GM21737 (cell line): ENCODE results near the gene TNNI3K.
A peak's percentile ranks its signal among the peaks of the same experiment; 100 is the strongest.

Source experiments
- ATAC-seq: cut with Tn5 transposase; IDR thresholded peaks from one replicate; pipeline ENCODE4 v1.9.1; 2021; ENCODE audit warnings: mild to moderate bottlenecking, moderate library complexity; ENCODE audit not compliant: unreplicated experiment

Gene TNNI3K

DNA sequence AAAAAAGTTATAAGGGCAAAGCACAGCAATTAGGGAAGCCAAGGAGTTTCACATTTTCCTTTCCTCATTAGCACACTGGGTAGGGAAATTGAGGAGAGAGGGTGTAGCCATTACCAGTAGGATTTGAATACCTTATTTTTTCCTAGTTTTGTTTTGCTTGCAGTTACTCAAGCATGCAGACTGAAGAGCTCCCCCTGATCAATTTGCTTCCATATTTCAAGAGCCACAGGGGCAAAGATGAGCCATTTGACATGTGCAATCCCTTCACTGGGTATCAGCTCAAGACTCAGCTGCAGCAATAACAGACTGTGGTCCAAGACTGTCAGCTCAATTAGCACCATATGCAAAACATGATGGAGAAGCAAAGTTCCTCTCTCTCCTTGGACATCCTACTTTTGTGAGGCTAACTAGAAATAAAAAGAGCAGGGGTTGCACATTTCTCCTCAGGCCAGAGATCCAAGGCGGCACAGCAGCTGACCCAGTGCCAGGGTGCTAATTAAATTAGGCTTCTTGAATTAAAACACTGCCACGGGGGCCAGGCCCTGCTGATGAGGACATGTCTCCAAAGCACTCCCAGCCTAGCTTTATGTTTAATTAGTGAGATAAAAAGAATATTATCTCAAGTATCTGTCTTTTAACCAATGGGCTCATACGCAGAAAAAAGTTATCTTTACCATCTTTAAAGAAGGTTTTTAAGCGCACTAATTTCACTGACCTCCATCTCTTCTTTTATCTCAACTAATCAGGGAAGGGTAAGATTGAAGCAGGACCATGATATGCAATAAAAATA is 314.0 kb downstream of the TNNI3K start:
- no peak for ATAC-seq

GRCh38 chr1:74549932-74550331 is 314.7 kb downstream of the TNNI3K start:
- no peak for ATAC-seq

DNA sequence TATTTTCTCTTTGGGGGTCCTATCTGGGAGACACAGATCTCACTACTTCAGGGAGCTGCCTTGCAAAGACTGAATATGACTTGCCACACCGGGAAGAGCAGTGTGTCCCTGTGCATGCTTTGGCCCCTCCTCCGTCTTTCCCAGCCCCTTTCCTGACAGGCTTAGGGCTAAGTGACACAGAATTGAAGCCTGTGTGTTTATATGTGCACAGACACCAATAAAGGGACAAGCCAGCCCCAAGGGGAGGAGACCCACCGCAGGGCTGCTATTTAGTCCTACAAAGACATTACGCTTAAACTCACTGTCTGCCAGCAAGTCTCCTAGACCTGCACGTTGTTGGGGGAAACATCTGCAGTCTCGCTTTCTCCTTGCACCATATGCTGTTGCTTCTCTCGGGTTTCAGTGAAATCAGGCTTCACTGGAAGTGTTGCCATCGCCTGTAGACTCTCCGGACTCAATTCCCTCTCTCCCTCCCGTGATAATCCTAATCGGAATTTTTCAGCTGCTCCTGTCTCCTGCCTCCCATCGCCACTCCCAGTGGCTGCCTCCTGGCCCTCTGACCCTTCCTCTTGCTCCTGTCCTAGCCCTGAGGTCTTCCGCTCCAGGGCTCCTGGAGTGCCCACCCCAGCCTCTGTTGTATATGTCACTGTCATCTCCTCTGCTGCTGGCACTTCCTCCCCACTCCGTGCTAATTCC is 335.8 kb downstream of the TNNI3K start:
- no peak for ATAC-seq

DNA sequence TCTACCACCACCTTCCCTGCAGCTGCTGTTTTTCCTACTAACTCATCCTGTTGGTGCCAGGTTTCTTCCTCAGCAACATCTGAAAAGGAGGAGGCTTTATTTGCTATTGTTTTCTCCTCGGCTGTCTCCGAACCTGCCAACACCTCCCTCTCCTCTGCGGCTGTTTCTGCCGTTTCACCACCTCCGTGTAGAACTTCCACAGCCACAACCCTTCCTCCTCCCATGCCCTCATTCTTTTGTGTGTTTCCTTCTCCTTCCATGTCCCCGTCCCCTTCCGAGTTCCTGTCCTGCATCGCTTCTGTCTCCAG is 336.3 kb downstream of the TNNI3K start:
- ATAC-seq: no peak

DNA sequence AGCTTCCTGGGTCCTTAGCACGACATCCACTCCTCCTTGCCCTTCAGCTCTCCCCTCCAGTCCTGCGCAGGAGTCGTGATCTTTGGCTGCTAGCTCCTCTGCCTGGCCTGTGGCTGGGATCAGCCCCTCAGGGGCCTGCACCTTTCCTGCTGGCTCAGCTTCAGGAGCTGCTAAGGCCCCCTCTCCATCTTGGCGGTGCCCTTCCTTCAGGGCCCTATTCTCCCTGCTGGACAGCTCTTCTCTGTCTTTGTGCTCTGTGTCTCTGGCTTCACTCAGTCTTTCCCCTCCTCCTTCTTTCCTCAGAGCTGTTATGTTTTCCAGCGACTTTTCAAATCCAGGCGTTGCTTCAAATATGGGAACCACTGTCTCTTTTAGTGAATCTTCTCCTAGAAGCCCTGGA is 336.7 kb downstream of the TNNI3K start:
- no peak for ATAC-seq

DNA sequence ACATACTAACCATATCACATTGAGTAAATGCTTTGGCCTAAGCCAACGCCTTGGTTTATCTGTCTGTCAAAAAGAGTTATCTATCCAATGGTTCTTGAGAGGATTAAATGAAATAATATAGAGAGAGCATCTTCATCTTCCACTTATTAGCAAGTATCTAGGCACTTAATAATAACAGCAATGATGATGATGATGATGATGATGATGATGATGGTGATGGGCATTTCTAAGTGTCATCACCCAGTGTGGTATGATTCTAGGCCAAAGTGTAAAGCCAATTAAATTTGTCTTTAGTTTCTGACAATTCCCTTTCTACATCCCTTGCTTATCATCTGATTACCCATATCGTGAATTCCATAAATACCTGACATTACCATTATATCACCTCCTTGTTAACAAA is 342.9 kb downstream of the TNNI3K start:
- ATAC-seq: no peak

GRCh38 chr1:74579425-74579824 is 344.2 kb downstream of the TNNI3K start:
- peak; percentile 98 for ATAC-seq

DNA sequence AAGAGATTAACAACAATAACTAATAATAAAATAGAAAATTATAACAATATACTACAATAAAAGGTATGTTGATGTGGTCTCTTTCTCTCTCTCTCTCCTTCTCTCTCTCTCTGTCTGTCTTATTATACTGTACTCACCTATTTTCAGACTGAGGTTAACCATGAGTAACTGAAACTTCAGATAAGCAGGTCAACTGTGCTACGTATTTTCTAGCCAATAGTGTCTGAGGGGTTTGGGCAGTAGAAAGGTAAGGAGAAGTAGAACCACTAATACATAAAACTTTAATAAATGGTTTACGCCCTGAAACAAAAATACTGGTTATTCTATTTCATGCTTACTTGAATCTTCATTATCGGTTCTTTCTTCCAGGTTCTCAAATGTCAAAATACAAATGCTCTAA is 348.2 kb downstream of the TNNI3K start:
- ATAC-seq: no peak

GRCh38 chr1:74584185-74584584 is 349.0 kb downstream of the TNNI3K start:
- no peak for ATAC-seq

GRCh38 chr1:74586253-74586897 is 351.2 kb downstream of the TNNI3K start:
- ATAC-seq: no peak

- ATAC-seq: no peak
Observed at GRCh38 chr1:74587888-74588287, 352.7 kb downstream of the TNNI3K start.

GRCh38 chr1:74590288-74590687 is 355.1 kb downstream of the TNNI3K start:
- ATAC-seq: no peak

- ATAC-seq: no peak
Observed at GRCh38 chr1:74591949-74592348, 356.8 kb downstream of the TNNI3K start.

GRCh38 chr1:74592580-74593355 is 357.6 kb downstream of the TNNI3K start:
- no peak for ATAC-seq
